Adipocyte (in vitro differentiated cells): ENCODE measurements around the gene CLTCL1.
"Not testable (repeated sequence)": the region's sequence is repeated elsewhere in the genome, so short reads cannot be mapped to it uniquely, and the experiment has no call there.

Experiments used
- DNase-seq: peaks from one replicate; pipeline ENCODE4 v3.0.0-alpha.2; 2015; ENCODE audit warnings: low read depth
- H3K27me3 ChIP-seq: replicated peaks from 2 replicates; pipeline ENCODE4 v1.7.0; 2013; ENCODE audit warnings: mild to moderate bottlenecking, low read length, moderate library complexity; ENCODE audit not compliant: control insufficient read depth, insufficient read depth
- H3K36me3 ChIP-seq: 2 replicates; pipeline ENCODE4 v1.7.0; 2013; ENCODE audit warnings: low read length, mild to moderate bottlenecking, moderate library complexity; ENCODE audit not compliant: control insufficient read depth, insufficient read depth, severe bottlenecking
- H3K4me1 ChIP-seq: 2 replicates; pipeline ENCODE4 v1.7.0; 2013; ENCODE audit warnings: mild to moderate bottlenecking, low read length, moderate library complexity; ENCODE audit not compliant: control insufficient read depth, insufficient read depth
- H3K4me3 ChIP-seq: 2 replicates; pipeline ENCODE4 v1.7.0; 2013; ENCODE audit warnings: mild to moderate bottlenecking, low read length, moderate library complexity
- H3K9ac ChIP-seq: 2 replicates; pipeline ENCODE4 v1.7.0; 2013; ENCODE audit warnings: mild to moderate bottlenecking, low read length, moderate library complexity
- H3K9me3 ChIP-seq: 2 replicates; pipeline ENCODE4 v1.7.0; 2013; ENCODE audit warnings: mild to moderate bottlenecking, low read length, moderate library complexity; ENCODE audit not compliant: control insufficient read depth

The CLTCL1 gene

GRCh38 chr22:19291580-19292457, at the start of gene CLTCL1:
Gene CLTCL1 (minus strand): TSS chr22:19291719. CDS start chr22:19291641, 78 bp downstream.
- H3K9ac ChIP-seq, result peak within 1 kb of the TSS; percentile 94
- DNase-seq, result peak; percentile 93
- H3K27me3 ChIP-seq, result no peaks in the 10 kb centered on the region
- H3K4me3 ChIP-seq, result peak within 1 kb of the TSS; percentile 91
- no peaks in the 10 kb centered on the region for H3K9me3 ChIP-seq
- no peaks in the 10 kb centered on the region for H3K36me3 ChIP-seq
- H3K4me1 ChIP-seq, result peaks cover 70% of the 10 kb centered on the region

GRCh38 chr22:19337137-19337536, 45.6 kb upstream of the CLTCL1 start:
- Histone ChIP-seq H3K4me3 (no peak overlapping the region), H3K9me3 (peaks cover 23% of the 10 kb centered on the region), H3K36me3 (peaks cover 81% of the 10 kb centered on the region), H3K27me3 (no peaks in the 10 kb centered on the region), H3K9ac (no peak overlapping the region), H3K4me1 (no peaks in the 10 kb centered on the region)
- no peak for DNase-seq

GRCh38 chr22:19336133-19337075, 44.9 kb upstream of the CLTCL1 start:
- H3K4me3 ChIP-seq, result no peak overlapping the region
- H3K36me3 ChIP-seq, result peaks cover 87% of the 10 kb centered on the region
- no peak overlapping the region for H3K9ac ChIP-seq
- no peak for DNase-seq
- peaks cover 23% of the 10 kb centered on the region for H3K9me3 ChIP-seq
- H3K4me1 ChIP-seq, result no peaks in the 10 kb centered on the region
- H3K27me3 ChIP-seq, result no peaks in the 10 kb centered on the region

DNA sequence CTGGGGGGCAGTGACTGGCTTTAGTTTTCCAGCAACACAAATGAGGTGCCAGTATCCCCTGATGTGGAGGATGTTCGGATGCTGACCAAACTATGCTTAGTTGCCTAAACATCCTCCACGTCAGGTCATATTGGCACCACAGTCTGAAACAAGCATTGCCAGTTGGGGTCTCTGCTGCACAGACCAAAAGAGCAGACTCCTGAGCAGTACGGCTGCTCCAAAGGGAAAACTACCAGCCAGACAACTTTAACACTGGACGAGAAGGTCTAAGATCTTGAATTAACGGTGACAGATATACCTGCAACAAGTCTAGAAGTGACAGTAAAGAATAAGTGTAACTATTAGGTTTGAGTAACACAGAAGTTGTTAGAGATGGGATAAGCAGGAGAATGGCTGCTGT, 40.5 kb upstream of the CLTCL1 start:
- H3K4me1 ChIP-seq, result no peaks in the 10 kb centered on the region
- no peaks in the 10 kb centered on the region for H3K27me3 ChIP-seq
- H3K9me3 ChIP-seq, result peaks cover 9% of the 10 kb centered on the region
- peaks cover 78% of the 10 kb centered on the region for H3K36me3 ChIP-seq
- H3K4me3 ChIP-seq, result no peak overlapping the region
- no peak overlapping the region for H3K9ac ChIP-seq
- DNase-seq, result no peak

DNA sequence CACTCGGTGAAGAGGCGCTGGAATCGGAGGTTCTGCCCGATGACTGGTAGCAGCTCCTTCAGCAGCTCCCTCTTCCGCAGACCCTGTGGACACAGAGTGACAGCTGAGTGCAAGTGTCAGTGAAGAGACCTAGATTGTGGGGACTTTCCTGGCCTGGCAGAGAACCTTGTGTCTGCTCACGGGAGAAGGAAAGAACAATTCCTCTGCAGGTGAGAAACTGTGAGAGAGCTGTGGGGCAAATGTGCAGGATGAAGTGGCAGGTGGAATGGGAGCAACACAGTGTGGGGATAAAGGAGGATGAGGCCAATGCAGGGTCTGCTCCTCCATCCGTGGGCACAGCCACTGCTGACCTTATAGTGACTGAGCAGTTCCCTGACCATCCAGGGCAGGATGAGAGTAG, 40.0 kb upstream of the CLTCL1 start:
- Histone ChIP-seq H3K4me1 (no peaks in the 10 kb centered on the region), H3K9ac (no peak overlapping the region), H3K27me3 (no peaks in the 10 kb centered on the region), H3K9me3 (peaks cover 6% of the 10 kb centered on the region), H3K4me3 (no peak overlapping the region), H3K36me3 (peaks cover 73% of the 10 kb centered on the region)
- no peak for DNase-seq

DNA sequence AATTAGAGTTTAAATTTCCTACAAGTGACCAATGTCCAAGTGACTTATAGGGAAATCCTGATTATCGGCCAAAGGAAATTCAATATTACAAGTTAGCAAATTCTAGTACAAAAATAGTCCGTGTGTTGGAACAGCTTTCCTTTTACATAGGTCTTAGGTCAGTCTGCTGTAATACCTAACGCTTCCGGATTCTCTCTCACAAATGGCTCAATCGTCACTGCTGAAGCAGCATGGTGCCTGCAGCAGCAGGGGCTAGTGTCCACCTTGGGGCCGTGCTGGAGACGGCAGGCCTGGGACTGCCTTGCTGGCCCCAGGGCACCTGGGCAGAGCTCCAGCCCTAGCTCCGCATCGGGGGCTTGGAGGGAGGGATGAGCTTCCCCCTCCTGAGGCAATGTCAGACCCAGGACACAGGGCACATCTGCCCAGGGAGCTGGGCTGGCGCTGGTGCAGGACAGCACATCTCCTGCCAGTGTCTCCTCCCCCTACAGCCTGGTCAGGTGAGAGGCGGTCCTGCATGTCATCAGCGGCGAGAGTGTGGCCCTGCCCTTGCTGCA, 39.4 kb upstream of the CLTCL1 start:
- H3K27me3 ChIP-seq, result no peaks in the 10 kb centered on the region
- H3K4me1 ChIP-seq, result no peaks in the 10 kb centered on the region
- DNase-seq, result no peak
- no peak overlapping the region for H3K4me3 ChIP-seq
- no peak overlapping the region for H3K9ac ChIP-seq
- peaks cover 68% of the 10 kb centered on the region for H3K36me3 ChIP-seq
- peaks cover 6% of the 10 kb centered on the region for H3K9me3 ChIP-seq

GRCh38 chr22:19330205-19330604, 38.7 kb upstream of the CLTCL1 start:
- H3K9me3 ChIP-seq, H3K27me3 ChIP-seq, H3K9ac ChIP-seq, H3K4me1 ChIP-seq, H3K4me3 ChIP-seq, DNase-seq: not testable (repeated sequence)
- H3K36me3 ChIP-seq, result peaks cover 63% of the 10 kb centered on the region

GRCh38 chr22:19329454-19329853, 37.9 kb upstream of the CLTCL1 start:
- H3K4me3 ChIP-seq, result no peak overlapping the region
- no peak for DNase-seq
- H3K9ac ChIP-seq, result no peak overlapping the region
- H3K4me1 ChIP-seq, result peaks cover 10% of the 10 kb centered on the region
- H3K9me3 ChIP-seq, result peaks cover 6% of the 10 kb centered on the region
- no peaks in the 10 kb centered on the region for H3K27me3 ChIP-seq
- H3K36me3 ChIP-seq, result peaks cover 55% of the 10 kb centered on the region

GRCh38 chr22:19325296-19325948, 33.9 kb upstream of the CLTCL1 start:
- no peak for DNase-seq
- Histone ChIP-seq H3K9ac (no peak overlapping the region), H3K4me3 (no peak overlapping the region), H3K4me1 (peaks cover 10% of the 10 kb centered on the region), H3K36me3 (peaks cover 20% of the 10 kb centered on the region), H3K9me3 (no peaks in the 10 kb centered on the region), H3K27me3 (no peaks in the 10 kb centered on the region)

DNA sequence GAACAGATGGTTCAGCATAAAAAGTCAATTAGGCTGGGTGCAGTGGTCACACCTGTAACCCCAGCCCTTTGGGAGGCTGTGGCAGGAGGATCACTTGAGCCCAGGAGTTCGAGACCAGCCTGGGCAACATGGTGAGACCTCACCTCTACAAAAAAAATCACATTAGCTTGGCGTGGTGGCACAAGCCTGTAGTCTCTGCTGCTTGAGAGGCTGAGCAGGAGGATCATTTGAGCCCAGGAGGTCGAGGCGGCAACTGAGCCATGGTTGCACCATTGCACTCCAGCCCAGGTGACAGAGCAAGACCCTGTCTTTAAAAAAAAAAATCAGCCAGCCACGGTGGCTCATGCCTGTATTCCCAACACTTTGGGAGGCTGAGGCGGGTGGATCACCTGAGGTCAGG, 31.9 kb upstream of the CLTCL1 start:
- not testable (repeated sequence) for DNase-seq, H3K27me3 ChIP-seq, H3K9me3 ChIP-seq, H3K9ac ChIP-seq, H3K36me3 ChIP-seq, H3K4me3 ChIP-seq
- H3K4me1 ChIP-seq, result peaks cover 10% of the 10 kb centered on the region
